Vagina (tissue), 2 donors: ENCODE data around the gene RNF114.

Experiments
- CTCF ChIP-seq, 3 experiments: fragments of 450-650 bp in 2 of 3; fragments of 200-600 bp in 1 of 3; sonication (generic) in 1 of 3; IDR thresholded peaks; one replicate each; pipeline ENCODE4 v1.5.1; 2017 to 2019; ENCODE audit warnings: antibody characterized with exemption in 3 of 3, mild to moderate bottlenecking in 2 of 3, moderate library complexity in 2 of 3
- POLR2A ChIP-seq, 2 donors: fragments of 450-650 bp; IDR thresholded peaks; one replicate each; pipeline ENCODE4 v1.6.1; 2017; ENCODE audit warnings: antibody characterized with exemption in 2 of 2, mild to moderate bottlenecking in 2 of 2, moderate library complexity in 2 of 2
- POLR2AphosphoS5 ChIP-seq, 2 donors: sonication (generic); formaldehyde crosslinking; IDR thresholded peaks; one replicate each; pipeline ENCODE4 v1.9.0; 2017; ENCODE audit warnings: antibody characterized with exemption in 2 of 2, mild to moderate bottlenecking in 2 of 2, low read depth in 1 of 2; ENCODE audit not compliant: insufficient read depth in 1 of 2

GRCh38 chr20:49935746-49936152 is 448 bp upstream of the RNF114 start:
- TF ChIP-seq CTCF (IDR thresholded peaks at IDR 0.05) = no peak
- TF ChIP-seq POLR2AphosphoS5 (IDR thresholded peaks at IDR 0.05; ENCODE audit: insufficient read depth in 1 of 2, low read depth in 1 of 2) = no peak
- TF ChIP-seq POLR2A (IDR thresholded peaks at IDR 0.05) = no peak
